Measurements from ENCODE around the gene SOCS3.
A peak's percentile ranks its signal among the peaks of the same experiment; 100 is the strongest.

The SOCS3 gene

DNA sequence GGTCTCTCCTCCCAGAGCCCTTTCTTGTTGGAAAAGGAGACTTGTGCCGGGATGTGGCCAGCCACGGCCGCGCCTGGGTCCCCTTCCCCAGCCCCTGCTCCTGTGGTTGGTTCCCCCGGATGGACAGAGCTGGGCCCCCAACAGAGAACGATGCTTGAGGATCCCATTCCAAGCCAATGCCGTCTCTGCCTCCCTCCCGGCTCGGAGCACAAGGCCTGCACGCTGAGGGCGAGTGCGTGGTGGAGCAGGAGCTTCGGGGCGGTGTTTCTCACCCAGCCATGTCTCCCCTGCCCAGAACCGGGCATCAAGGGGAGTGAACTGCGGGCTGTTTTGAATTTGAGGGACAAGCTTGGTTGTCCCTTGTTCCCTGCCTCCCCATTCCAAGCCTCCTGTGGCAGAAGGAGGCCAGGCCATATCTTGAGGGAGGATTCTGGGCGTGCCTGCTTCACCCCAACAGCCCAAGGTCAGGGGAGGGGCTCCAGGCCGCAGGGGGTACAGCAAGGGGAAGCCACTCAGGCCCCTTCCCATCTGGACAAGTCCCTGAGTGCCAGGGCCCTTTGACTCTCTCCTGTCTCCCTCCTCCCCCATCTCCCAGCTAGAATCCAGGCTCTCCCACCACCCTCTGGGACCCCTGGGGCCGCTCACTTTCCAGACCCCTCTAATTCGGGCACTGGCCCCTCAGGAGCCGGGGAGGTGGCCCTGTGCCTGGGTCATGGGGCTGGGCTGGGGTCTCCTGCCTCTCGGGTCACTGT, 43.6 kb downstream of the SOCS3 start:
- H3K9me3 ChIP-seq (ENCODE audit: low read length): no peaks in the 10 kb centered on the region
- H4K20me1 ChIP-seq (ENCODE audit: insufficient read depth, low read length): no peaks in the 10 kb centered on the region
- H3F3A ChIP-seq (ENCODE audit: insufficient read depth, low read length): no peaks in the 10 kb centered on the region
- no peak overlapping the region for H3K4me3 ChIP-seq (ENCODE audit: low read depth, low read length, poor library complexity, severe bottlenecking)
- H3K27ac ChIP-seq (ENCODE audit: low read depth, low read length, poor library complexity, severe bottlenecking): no peak overlapping the region
- TF ChIP-seq EZH2 (IDR thresholded peaks at IDR 0.05; ENCODE audit: borderline replicate concordance, low read length) (no peak), CTCF (IDR thresholded peaks at IDR 0.05; ENCODE audit: low read length) (no peak)
- H3K79me2 ChIP-seq (ENCODE audit: insufficient read depth, low read length): no peaks in the 10 kb centered on the region
- H3K9ac ChIP-seq (ENCODE audit: low read length): no peak overlapping the region
- H2AFZ ChIP-seq (ENCODE audit: low read length): no peak overlapping the region
- H3K36me3 ChIP-seq (ENCODE audit: insufficient read depth, low read length): no peaks in the 10 kb centered on the region
- no peak overlapping the region for H3K4me2 ChIP-seq (ENCODE audit: low read length)
- H3K4me1 ChIP-seq (ENCODE audit: insufficient read depth, low read length, severe bottlenecking): peaks cover 13% of the 10 kb centered on the region
- peaks cover 6% of the 10 kb centered on the region for H3K27me3 ChIP-seq (ENCODE audit: insufficient read depth, low read length)
- H3K9me2 ChIP-seq (ENCODE audit: low read depth, low read length): no peaks in the 10 kb centered on the region

DNA sequence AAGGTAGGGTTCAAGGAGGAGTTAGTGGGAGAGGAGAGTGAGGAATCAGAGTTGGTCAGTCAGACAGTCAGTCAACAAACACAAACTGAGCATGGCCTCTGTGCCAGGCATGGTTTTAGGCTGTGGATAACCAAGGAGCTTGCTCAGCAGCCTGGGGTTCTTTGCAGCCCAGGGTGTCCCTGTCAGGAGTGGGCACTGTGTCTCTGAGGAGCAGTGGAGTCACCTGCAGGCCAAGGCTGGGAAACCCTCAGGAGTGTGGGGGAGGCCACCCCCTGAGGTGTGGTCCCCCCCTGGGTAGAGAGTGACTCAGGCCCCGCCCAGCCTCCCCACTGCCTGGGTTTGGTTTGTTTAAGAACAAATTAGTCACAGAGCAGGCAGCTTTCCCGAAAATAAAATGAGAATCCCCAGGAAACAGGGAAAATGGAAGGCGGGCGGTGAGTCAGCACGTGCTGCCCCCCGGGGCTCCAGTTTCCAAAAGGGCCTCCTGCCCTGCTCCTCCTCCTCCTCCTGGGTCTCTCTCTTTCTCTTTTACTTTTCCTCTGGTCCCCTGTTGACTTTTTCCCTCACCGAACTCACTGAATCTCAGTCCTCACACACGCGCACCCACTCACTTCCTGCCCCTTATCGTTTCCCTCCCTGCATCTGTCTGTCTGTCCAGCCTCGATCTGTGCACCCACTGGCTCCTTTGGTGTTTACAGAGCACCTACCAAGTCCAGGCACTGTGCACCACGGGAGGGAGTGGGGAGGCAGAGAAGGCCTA, 44.3 kb downstream of the SOCS3 start:
- Histone ChIP-seq H3K9me2 (ENCODE audit: low read depth, low read length) (no peaks in the 10 kb centered on the region), H3K4me1 (ENCODE audit: insufficient read depth, low read length, severe bottlenecking) (peaks cover 13% of the 10 kb centered on the region), H2AFZ (ENCODE audit: low read length) (no peak overlapping the region), H3K36me3 (ENCODE audit: insufficient read depth, low read length) (no peaks in the 10 kb centered on the region), H4K20me1 (ENCODE audit: insufficient read depth, low read length) (no peaks in the 10 kb centered on the region), H3K4me3 (ENCODE audit: low read depth, low read length, poor library complexity, severe bottlenecking) (no peak overlapping the region), H3K9me3 (ENCODE audit: low read length) (no peaks in the 10 kb centered on the region), H3K4me2 (ENCODE audit: low read length) (no peak overlapping the region), H3K27me3 (ENCODE audit: insufficient read depth, low read length) (peaks cover 6% of the 10 kb centered on the region), H3K27ac (ENCODE audit: low read depth, low read length, poor library complexity, severe bottlenecking) (no peak overlapping the region), H3F3A (ENCODE audit: insufficient read depth, low read length) (no peaks in the 10 kb centered on the region), H3K9ac (ENCODE audit: low read length) (no peak overlapping the region), H3K79me2 (ENCODE audit: insufficient read depth, low read length) (no peaks in the 10 kb centered on the region)
- TF ChIP-seq CTCF (IDR thresholded peaks at IDR 0.05; ENCODE audit: low read length) (no peak), EZH2 (IDR thresholded peaks at IDR 0.05; ENCODE audit: borderline replicate concordance, low read length) (no peak)

GRCh38 chr17:78314683-78315354, 45.1 kb downstream of the SOCS3 start:
- H3K36me3 ChIP-seq (ENCODE audit: insufficient read depth, low read length): no peaks in the 10 kb centered on the region
- TF ChIP-seq EZH2 (IDR thresholded peaks at IDR 0.05; ENCODE audit: borderline replicate concordance, low read length) (no peak), CTCF (IDR thresholded peaks at IDR 0.05; ENCODE audit: low read length) (peak; percentile 9; the same call in 1 of the 2 replicates)
- H3K9me3 ChIP-seq (ENCODE audit: low read length): no peaks in the 10 kb centered on the region
- no peak overlapping the region for H2AFZ ChIP-seq (ENCODE audit: low read length)
- peaks cover 6% of the 10 kb centered on the region for H3K27me3 ChIP-seq (ENCODE audit: insufficient read depth, low read length)
- H3K79me2 ChIP-seq (ENCODE audit: insufficient read depth, low read length): no peaks in the 10 kb centered on the region
- H3K4me3 ChIP-seq (ENCODE audit: low read depth, low read length, poor library complexity, severe bottlenecking): peak overlapping the region; percentile 51
- H3K27ac ChIP-seq (ENCODE audit: low read depth, low read length, poor library complexity, severe bottlenecking): no peak overlapping the region
- H3K9me2 ChIP-seq (ENCODE audit: low read depth, low read length): no peaks in the 10 kb centered on the region
- H4K20me1 ChIP-seq (ENCODE audit: insufficient read depth, low read length): no peaks in the 10 kb centered on the region
- no peaks in the 10 kb centered on the region for H3F3A ChIP-seq (ENCODE audit: insufficient read depth, low read length)
- H3K4me2 ChIP-seq (ENCODE audit: low read length): peak overlapping the region; percentile 68
- peaks cover 13% of the 10 kb centered on the region for H3K4me1 ChIP-seq (ENCODE audit: insufficient read depth, low read length, severe bottlenecking)
- no peak overlapping the region for H3K9ac ChIP-seq (ENCODE audit: low read length)
